Placental epithelial cell (primary cell): ENCODE results near the gene CCDC28B. TPM values are rescaled to one million over a fixed set of nuclear protein-coding genes. Genes with fewer than 3 reads are reported as not detected.

Source experiments
- total RNA-seq: library from RNA; depleted of rRNA; stranded (reverse); fragments of >200 nt; gene quantifications from 2 replicates; pipeline ENCODE4 v1.2.3, GENCODE V29; 2012

The CCDC28B gene
- total RNA-seq = 12.5 and 18.1 TPM in 2 replicates

DNA sequence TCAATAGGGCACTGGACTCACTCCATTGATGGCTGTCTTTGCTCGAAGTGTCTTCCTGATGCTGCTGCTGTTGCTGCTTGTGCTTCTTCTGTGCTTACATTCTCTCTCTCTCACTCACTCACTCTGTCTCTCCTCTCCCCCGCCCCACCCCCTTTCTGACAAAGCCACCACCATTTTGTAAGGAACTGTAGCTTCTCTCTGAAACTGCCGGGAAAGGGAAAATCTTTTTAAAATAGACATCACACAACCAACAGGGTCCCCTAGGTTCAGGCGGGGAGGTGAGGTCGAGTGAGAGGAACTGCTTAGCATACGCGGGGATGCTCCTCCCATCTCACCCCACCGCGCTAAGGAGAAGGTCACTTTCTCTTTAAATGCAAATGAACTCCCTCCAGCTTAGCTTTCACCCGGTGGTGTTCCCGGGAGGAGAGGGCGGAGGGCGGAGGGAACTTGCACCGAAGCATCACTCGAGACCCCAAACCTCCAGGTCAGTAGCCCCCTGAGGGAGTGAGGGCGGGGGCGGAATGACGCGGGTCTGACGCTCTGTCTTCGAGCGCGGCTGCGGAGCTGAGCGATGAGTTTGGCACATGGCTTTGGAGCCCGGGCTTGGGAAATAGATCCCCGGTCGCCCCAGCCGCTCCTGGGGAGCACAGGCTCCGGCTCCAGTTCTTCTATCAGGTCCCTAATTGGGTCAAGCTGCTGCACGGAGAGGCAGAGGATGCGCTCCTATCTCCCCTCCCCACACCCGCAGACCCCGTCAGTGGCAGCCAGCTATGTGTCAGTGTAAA, at the start of gene CCDC28B:
Gene CCDC28B (plus strand): TSS at position 370 of the 785 bp plus-strand sequence. CDS start 1,341 bp downstream, outside the sequence.

GRCh38 chr1:32179443-32180185, 20.8 kb upstream of the CCDC28B start, which contains the start of gene TXLNA:
TSS of gene TXLNA (plus strand) at chr1:32179675. CDS start at chr1:32180346, 671 bp downstream.

DNA sequence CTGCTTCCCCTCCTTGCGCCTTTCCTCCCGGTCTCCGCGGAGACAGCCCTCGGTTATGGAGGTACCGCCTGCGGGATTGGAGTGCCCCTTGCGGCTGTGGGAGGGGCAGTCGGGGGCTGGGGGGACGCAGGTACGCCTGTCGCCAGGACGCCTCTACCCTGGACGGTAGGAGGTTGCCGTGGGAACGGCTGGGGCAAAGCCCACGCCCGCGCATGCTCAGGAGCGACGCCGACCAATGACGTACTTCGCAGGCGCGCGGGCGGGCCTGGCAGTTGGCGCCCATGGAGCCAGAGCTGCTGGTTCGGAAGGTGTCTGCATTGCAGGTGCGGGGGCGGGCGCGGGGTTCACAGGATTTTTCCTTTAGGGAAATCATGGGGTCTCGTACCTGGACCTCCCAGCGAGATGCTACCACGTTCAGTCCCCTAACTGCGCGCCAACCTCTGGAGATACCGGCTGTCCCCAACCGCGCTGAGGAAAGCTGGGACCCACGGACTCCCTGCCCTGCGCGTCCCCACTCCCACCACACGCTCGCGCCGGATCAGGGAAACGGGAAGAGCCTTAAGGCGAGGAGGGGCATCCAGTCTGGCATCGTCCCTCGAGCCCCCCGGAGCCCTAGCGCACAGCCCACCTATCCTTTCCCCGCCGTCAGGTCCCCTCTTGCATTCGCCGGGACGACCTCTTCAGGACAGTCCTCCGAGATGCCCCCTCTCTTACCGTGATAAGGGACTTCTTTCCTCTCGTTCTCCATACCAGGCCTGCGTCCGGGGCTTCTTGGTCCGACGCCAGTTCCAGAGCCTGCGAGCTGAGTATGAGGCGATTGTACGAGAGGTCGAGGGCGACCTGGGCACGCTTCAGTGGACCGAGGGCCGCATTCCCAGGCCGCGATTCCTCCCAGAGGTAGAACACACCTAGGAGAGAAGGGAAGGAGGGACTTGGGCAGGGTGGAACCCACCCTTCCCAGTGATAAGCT, 5.3 kb downstream of the CCDC28B start, which contains the start of gene IQCC:
Gene IQCC (plus strand): TSS at position 271 of the 970 bp plus-strand sequence. CDS start 11 bp downstream, at position 282.

GRCh38 chr1:32208891-32209328, 8.5 kb downstream of the CCDC28B start, which contains the start of gene DCDC2B:
TSS of gene DCDC2B (plus strand) at chr1:32209089. CDS start at chr1:32209094, 5 bp downstream.

DNA sequence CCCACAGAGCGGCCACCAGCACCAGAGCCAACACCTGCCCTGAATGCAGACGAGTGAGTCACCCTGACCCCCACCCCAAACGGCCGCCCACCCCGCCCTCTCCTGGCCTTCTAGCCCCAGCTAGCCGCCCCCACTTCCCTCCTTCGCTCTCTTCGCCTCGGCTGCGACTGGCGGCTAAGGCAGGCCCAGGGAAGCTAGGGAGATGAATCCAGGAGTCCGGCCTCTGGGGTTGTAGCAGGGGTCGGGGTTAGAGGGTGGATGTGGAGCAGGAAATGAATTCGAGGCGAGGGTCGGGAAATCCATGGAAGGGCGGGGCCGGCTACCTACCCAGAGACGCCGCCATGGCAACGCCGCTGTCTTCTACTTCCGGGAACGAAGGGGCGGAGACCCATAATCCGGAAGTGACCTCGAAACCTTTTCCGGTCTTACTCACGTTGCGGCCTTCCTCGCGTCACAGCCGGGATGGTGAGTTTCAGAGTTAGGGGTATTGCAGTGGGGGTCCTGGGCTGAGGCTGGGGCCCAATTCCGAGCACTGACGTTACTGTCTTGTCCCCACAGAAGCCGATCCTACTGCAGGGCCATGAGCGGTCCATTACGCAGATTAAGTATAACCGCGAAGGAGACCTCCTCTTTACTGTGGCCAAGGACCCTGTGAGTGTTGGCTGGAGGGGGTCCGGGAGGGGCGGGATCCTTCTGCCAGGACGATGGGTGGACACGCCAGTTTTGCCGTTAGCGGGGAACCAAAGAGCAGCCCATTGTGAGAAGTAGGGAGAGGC, 21.8 kb downstream of the CCDC28B start, which contains the start of the genes EIF3I and TMEM234:
Gene EIF3I (plus strand): TSS at position 428 of the 776 bp plus-strand sequence. CDS start 35 bp downstream, at position 463.
Gene TMEM234 (minus strand): TSS at position 374 of the 776 bp plus-strand sequence. CDS start 31 bp downstream, at position 343.

DNA sequence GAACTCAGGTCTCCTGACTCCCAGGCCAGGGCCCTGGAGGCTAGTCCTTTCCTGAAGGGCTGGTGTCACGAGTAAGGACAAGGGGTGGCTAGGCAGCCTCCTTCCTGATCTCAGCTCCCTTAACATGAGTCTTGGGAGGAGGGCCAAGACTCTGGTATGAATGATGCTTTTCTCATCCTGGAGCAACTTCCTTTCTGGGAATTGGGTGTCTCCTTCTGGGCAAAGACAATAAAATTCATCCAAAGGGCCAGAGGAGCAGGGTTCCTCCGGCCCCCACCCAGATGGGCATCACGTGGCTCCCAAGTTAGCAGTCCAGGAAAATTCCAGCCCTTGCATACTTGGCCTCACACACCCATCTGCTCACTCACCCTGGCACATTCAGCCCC, 46.5 kb downstream of the CCDC28B start, which contains the start of gene FAM167B:
Gene FAM167B (plus strand): TSS at position 335 of the 386 bp plus-strand sequence. CDS start 200 bp downstream, outside the sequence.

DNA sequence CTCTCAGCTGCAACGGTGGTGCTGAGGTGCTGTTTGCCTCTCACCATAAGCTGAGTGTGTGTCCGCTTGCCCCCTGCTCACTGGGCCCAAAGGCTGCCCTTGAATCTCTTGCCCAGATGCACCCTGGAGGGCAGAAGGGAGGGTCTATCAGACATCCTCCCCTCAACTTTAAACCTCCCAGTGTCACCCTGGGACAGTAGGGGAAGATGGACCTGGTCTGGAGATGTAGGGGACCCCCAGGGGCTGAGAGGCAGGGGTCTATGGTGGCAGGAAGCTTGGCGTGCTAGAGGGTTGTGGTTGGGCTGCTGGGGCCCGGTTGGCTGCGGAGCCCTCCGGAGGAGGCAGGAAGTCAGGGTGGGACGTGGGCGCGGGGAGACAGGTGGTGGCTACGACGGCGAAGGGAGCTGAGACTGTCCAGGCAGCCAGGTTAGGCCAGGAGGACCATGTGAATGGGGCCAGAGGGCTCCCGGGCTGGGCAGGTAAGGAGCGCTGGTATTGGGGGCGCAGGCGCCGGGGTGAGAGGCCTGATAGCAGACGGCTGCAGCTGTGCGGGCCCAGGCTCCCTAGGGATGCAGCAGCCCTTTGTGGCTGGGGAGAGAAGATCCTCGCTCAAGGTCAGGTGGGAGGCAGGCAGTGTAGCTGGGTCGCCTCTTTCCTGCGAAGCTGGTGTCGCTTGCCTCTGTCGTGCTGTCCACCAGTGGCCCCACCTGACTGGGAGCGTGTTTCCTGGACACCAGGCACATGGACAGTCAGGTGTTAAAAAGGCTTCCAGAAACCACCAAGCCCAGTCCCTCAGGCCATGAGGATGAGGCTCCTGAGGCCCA, 50.7 kb downstream of the CCDC28B start, which contains the start of gene LCK:
Gene LCK (plus strand): TSS at position 373 of the 824 bp plus-strand sequence. CDS start 23,065 bp downstream, outside the sequence.

Other genes with a start within 250 kb of the CCDC28B start
- 49.5 and 52.6 TPM in 2 replicates for gene KHDRBS1, start 186.7 kb upstream of the CCDC28B start, total RNA-seq
- gene TMEM39B, start 127.7 kb upstream of the CCDC28B start, total RNA-seq = 6.3 and 8.9 TPM in 2 replicates
- 40.0 and 65.5 TPM in 2 replicates for gene KPNA6, start 92.5 kb upstream of the CCDC28B start, total RNA-seq
- 53.4 and 62.5 TPM in 2 replicates for gene TXLNA, start 20.9 kb upstream of the CCDC28B start, total RNA-seq
- gene IQCC, start 5.1 kb downstream of the CCDC28B start, total RNA-seq = 0.54 and 0.79 TPM in 2 replicates
- gene DCDC2B, start 8.5 kb downstream of the CCDC28B start, total RNA-seq = not detected in 2 replicates
- 19.4 and 29.1 TPM in 2 replicates for gene TMEM234, start 21.8 kb downstream of the CCDC28B start, total RNA-seq
- 163 and 360 TPM in 2 replicates for gene EIF3I, start 21.8 kb downstream of the CCDC28B start, total RNA-seq
- 1.2 TPM in 1 of 2 replicates, not detected in the other for gene FAM167B, start 46.6 kb downstream of the CCDC28B start, total RNA-seq
- 1.2 and 2.4 TPM in 2 replicates for gene LCK, start 50.7 kb downstream of the CCDC28B start, total RNA-seq
- 72.1 and 80.5 TPM in 2 replicates for gene HDAC1, start 91.5 kb downstream of the CCDC28B start, total RNA-seq
- 11.0 and 43.6 TPM in 2 replicates for gene MARCKSL1, start 135.6 kb downstream of the CCDC28B start, total RNA-seq
- gene FAM229A, start 161.9 kb downstream of the CCDC28B start, total RNA-seq = 2.4 and 3.9 TPM in 2 replicates
- gene TSSK3, start 161.9 kb downstream of the CCDC28B start, total RNA-seq = 0.39 TPM in 1 of 2 replicates, not detected in the other
- 68.7 and 76.1 TPM in 2 replicates for gene BSDC1, start 193.8 kb downstream of the CCDC28B start, total RNA-seq